KOPT-K1 (cell line): Measurements from ENCODE around the gene RAB43.
"Not testable (repeated sequence)": the region's sequence is repeated elsewhere in the genome, so short reads cannot be mapped to it uniquely, and the experiment has no call there.

Source experiments
- H3K27ac ChIP-seq: fragments of 200-600 bp; sonication (generic); 2 replicates; pipeline ENCODE4 v1.5.1; 2016; ENCODE audit warnings: antibody characterized with exemption, mild to moderate bottlenecking, low read depth, low read length; ENCODE audit not compliant: poor library complexity, severe bottlenecking
- H3K36me3 ChIP-seq: fragments of 200-600 bp; sonication (generic); 2 replicates; pipeline ENCODE4 v1.5.1; 2017; ENCODE audit warnings: antibody characterized with exemption, mild to moderate bottlenecking, low read length, moderate library complexity; ENCODE audit not compliant: insufficient read depth
- H3K9me3 ChIP-seq: fragments of 200-600 bp; sonication (generic); 2 replicates; pipeline ENCODE4 v1.5.1; 2017; ENCODE audit warnings: antibody characterized with exemption, low read length, mild to moderate bottlenecking; ENCODE audit not compliant: insufficient read depth, poor library complexity, severe bottlenecking

RAB43 gene

DNA sequence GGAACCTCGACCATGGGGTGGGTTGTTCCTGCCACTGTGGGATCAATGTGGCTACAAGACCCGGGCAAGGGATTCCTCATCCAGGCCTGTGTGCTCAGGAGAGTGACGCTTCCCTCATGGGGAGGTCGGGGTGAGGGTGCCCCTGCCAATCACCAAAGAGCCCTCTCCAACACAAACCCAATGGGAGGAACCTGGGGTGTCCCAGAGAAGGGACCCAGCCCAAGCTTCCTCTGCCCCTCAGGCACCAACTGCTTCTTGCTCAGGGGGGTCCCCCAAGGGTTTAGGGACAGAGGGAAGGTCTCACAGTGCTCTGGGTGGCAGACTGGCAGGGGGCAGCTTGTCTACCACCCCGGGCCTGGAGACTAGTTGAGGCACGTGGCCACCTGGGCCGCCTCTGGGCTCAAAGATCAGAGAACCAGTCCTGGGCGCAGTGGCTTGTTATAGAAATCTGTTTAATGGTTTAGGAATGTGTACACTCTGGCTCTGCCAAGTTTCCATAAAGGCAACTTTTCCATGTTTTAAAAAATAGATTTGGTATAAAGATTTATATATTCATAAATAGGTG, 34.4 kb downstream of the RAB43 start:
- Histone ChIP-seq H3K9me3 (no peaks in the 10 kb centered on the region), H3K27ac (no peak overlapping the region), H3K36me3 (peaks cover 13% of the 10 kb centered on the region)

DNA sequence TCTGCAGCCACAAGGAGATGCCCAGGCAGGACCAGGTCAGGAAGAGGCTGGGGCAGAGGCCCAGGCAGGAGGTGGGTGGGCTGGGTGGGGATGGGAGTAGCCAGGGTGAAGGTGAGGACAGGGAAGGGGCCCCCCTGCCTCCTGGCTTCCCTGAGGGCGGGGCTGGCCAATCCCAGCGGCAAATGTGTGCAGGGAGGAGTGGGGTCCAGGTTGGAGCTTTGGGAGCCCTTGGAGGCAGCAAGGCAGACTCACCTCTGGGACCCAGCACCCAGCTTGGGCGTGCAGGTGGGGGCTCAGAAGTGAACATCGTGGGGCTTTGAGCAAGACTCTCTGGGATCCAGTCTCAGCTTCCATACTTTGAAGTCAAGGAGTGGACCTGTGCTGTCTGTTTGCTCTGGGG, 35.8 kb downstream of the RAB43 start:
- Histone ChIP-seq H3K27ac (no peak overlapping the region), H3K36me3 (no peaks in the 10 kb centered on the region), H3K9me3 (no peaks in the 10 kb centered on the region)

DNA sequence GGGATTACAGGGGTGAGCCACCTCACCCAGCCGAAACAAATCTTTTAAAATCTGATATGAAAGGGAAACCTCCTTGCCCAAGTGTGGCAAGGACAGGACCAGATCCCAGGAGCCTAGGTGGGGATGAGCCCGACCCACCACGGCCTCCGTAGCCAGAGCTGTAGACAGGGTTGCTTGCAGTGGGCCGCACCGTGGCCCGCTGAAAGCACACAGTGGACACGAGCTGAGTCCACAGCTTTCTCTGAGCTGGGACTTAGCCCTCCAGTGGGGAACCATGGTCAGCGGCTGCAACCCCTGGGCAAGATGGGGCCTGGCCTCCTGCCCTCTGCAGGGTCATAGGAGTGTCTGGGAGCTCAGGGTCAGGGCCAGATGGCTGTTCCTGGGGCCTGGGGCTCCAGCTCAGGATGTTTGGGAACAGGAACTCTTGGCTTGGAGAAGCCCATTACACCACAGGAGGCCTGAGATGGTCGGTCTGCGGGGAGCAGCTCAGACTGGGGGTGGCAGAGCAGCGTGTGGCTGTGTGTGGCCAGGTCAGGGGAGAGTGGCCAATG, 36.4 kb downstream of the RAB43 start:
- no peaks in the 10 kb centered on the region for H3K36me3 ChIP-seq
- H3K9me3 ChIP-seq: no peaks in the 10 kb centered on the region
- no peak overlapping the region for H3K27ac ChIP-seq

- Histone ChIP-seq H3K9me3 (no peaks in the 10 kb centered on the region), H3K27ac (no peak overlapping the region), H3K36me3 (no peaks in the 10 kb centered on the region)
Observed at GRCh38 chr3:129084501-129084900, 37.1 kb downstream of the RAB43 start.

- H3K9me3 ChIP-seq: no peaks in the 10 kb centered on the region
- no peak overlapping the region for H3K27ac ChIP-seq
- no peaks in the 10 kb centered on the region for H3K36me3 ChIP-seq
Observed at GRCh38 chr3:129082026-129082425, 39.6 kb downstream of the RAB43 start.

DNA sequence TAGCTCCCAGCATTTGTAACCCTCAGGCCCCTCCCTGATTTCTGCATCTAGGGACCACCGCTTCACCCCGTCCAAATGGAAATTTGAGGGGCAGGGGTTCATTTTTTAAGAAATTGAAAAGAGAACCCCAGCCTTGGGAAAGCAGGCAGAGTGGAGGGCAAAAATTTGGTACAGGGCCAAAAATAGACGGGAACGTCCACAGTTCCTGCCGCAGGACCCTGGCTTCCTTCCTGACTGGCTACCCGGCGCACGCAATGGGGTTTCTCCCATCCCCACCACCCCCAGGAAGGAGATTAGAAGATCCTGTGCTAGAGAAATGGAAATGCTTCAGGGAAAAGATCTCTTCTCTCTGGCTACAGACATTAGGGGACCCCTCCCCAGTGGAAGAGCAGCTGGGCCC, 40.1 kb downstream of the RAB43 start:
- Histone ChIP-seq H3K9me3 (no peaks in the 10 kb centered on the region), H3K36me3 (no peaks in the 10 kb centered on the region), H3K27ac (no peak overlapping the region)

DNA sequence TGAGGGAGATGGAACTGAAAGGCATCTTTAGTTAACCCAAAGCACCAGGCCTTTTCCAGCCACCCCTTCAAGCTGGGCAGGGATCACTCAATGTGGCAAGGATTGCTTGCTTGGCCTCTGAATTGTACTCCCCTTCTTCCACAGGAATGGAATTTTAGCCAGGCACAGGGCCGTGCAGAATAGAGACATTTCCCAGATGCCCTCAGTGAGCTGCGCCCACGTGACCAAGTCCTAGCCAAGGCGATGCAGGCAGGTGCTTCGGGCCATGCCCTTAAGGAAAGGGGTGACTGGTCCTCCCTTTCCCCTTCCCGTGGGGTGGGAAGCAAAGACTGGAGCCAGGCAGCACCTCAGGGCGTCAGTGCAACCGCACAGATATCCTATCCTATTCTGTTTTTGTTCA, 43.1 kb downstream of the RAB43 start:
- no peaks in the 10 kb centered on the region for H3K9me3 ChIP-seq
- no peaks in the 10 kb centered on the region for H3K36me3 ChIP-seq
- no peak overlapping the region for H3K27ac ChIP-seq

- H3K9me3 ChIP-seq: no peaks in the 10 kb centered on the region
Observed at GRCh38 chr3:129077222-129077621, 44.4 kb downstream of the RAB43 start.

GRCh38 chr3:129070086-129070885, 51.3 kb downstream of the RAB43 start:
- Histone ChIP-seq H3K27ac (no peak overlapping the region), H3K36me3 (no peaks in the 10 kb centered on the region), H3K9me3 (no peaks in the 10 kb centered on the region)

More at GRCh38 chr3:129077222-129077621, 44.4 kb downstream of the RAB43 start:
- no peak overlapping the region for H3K27ac ChIP-seq
- no peaks in the 10 kb centered on the region for H3K36me3 ChIP-seq

DNA sequence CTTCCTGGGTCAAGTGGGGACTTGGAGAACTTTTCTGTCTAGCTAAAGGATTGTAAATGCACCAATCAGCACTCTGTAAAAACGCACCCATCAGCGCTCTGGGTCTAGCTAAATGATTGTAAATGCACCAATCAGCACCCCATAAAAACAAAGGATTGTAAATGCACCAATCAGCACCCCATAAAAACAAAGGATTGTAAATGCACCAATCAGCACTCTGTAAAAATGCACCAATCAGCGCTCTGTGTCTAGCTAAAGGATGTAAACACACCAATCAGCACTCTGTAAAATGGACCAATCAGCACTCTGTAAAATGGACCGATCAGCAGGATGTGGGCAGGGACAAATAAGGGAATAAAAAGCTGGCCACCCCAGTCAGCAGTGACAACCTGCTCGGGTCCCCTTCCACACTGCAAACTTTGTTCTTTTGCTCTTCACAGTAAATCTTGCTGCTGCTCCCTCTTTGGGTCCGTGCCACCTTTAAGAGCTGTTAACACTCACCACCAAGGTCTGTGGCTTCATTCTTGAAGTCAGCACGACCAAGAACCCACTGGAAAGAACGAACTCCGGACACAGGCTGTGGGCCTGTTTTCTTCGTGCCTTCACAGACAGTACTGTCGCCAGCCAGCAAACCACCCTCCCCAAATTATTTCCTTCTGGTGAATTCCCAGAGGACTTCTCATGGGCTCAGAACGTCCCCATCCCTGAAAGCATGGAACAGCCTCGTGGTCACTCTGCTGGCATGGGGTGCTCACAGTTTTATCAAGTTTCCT, 52.1 kb downstream of the RAB43 start:
- H3K27ac ChIP-seq: not testable (repeated sequence)

GRCh38 chr3:129068291-129068886, 53.2 kb downstream of the RAB43 start:
- Histone ChIP-seq H3K9me3 (no peaks in the 10 kb centered on the region), H3K27ac (no peak overlapping the region), H3K36me3 (no peaks in the 10 kb centered on the region)

More for the DNA sequence above, 52.1 kb downstream of the RAB43 start:
- not testable (repeated sequence) for H3K36me3 ChIP-seq, H3K9me3 ChIP-seq

DNA sequence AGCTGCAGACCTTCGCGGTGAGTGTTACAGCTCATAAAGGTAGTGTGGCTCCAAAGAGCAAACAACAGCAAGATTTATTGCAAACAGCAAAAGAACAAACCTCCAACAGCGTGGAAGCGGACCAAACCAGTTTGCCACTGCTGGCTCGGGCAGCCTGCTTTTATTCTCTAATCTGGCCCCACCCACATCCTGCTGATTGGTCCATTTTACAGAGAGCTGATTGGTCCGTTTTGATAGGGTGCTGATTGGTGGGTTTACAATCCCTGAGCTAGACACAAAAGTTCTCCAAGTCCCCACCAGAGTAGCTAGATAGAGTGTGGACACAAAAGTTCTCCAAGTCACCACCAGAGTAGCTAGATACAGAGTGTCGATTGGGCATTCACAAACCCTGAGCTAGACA, 53.9 kb downstream of the RAB43 start:
- H3K9me3 ChIP-seq, H3K36me3 ChIP-seq, H3K27ac ChIP-seq: not testable (repeated sequence)

DNA sequence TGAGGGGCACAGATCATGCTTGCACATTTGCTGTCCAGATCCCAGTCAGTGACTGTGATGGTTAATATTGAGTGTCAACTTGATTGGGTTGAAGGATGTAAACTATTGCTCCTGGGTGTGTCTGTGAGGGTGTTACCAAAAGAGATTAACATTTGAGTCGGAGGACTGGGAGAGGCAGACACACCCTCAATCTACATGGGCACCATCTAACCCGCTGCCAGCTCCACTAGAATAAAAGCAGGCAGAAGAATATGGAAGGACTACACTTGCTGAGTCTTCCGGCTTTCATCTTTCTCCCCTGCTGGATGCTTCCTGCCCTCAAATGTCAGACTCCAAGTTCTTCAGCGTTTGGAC, 55.9 kb downstream of the RAB43 start:
- Histone ChIP-seq H3K9me3 (no peaks in the 10 kb centered on the region), H3K27ac (no peak overlapping the region), H3K36me3 (no peaks in the 10 kb centered on the region)

GRCh38 chr3:129065016-129065719, 56.4 kb downstream of the RAB43 start:
- no peaks in the 10 kb centered on the region for H3K36me3 ChIP-seq
- no peaks in the 10 kb centered on the region for H3K9me3 ChIP-seq
- no peak overlapping the region for H3K27ac ChIP-seq
